ENCODE data around the gene PLSCR2.
"Not testable (repeated sequence)": the region's sequence is repeated elsewhere in the genome, so short reads cannot be mapped to it uniquely, and the experiment has no call there.

PLSCR2 gene

DNA sequence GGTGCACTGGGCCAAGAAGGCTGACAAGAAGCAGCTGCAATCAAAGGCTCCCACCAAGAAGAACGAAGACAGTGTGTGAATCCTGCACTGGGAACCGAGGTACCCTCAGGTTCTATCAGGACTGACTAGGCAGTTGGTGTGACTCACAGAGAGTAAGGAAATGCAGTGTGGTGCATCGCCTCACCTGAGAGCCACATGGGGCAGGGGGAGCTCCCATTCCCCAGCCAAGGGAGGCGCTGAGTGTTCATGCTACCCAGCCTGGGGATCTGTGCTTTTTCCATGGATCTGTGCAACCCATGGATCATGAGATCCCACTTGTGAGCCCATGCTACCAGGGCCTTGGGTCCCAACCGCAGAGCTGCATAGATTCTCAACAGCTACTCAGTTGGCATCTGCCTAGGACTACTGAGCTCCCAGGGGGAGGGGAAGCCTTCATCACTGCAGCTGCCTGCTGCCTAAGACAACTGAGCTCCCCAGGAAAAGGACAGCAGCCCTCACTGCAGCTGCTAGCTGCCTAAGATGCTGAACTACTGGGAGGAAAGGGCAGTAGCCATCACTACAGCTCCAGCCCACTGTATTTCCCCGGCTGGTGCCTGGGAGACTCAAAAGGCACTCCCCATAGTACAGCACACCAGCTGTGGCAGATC is 6.9 kb upstream of the PLSCR2 start:
- DNase-seq: no peak

DNA sequence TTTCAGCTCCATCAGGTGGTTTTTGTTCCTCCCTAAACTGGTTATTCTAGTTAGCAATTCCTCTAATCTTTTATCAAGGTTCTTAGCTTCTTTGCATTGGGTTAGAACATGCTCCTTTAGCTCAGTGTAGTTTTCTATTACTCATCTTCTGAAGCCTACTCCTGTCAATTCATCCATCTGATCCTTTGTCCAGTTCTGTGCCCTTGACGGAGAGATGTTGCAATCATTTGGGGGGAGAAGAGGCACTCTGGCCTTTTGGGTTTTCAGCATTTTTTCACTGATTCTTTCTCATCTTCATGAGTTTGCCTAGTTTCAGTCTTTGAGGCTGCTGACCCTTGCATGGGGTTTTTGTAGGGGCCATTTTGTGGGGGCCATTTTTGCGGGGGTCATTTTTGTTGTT is 5.6 kb upstream of the PLSCR2 start:
- not testable (repeated sequence) for DNase-seq

DNA sequence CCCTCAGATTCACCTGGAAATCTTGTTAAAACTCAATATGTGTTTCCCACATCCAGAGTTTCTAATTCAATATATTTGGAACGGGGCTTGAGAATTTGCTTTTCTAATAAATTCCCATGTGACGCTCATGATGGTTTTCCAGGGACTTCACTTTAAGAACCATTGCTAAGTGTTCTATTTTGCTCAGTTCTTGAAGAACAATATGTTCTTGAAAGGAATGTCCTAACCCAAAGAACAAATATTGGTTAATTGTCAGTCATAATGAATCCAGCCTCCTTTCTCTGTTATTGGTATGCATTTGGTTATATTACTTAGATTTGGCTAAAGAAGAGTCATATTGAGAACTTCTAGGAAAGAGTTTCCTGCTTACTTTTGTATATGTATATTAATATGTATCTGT is 4.4 kb upstream of the PLSCR2 start:
- DNase-seq: no peak

DNA sequence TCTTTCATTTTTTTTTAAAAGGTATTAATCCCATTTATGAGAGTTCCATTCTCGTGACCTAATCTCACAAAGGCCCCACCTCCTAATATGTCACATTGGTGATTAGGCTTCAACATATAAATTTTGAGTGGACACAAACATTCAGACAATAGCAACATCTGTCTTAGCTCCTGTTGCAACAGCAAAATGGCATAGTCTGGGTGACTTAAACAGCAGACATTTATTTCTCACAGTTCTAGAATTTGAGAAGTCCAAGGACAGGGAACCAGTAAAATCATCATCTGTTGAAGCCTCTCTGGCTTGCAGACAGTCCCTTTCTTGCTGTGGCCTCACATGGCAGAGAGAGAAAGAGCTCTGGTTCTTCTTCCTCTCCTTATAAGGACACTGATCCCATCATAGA is 3.2 kb upstream of the PLSCR2 start:
- no peak for DNase-seq

DNA sequence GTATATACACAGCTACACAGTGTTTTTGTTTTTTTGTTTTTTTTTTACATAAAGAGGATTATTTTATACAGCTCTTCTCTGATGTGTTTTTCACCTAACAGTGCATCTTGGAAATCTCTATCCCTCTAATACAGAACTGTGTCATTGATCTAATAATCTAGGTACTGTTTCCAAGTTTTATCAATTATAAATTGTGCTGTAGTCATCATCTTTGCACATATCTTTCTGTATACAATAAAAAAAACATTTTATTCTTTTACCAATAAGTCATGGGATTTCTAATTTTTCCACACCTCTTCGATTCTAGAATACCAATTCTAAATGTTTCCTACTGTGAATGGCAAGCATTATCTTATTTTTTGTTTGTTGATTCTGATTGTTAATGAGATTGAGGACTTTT is 1.7 kb upstream of the PLSCR2 start:
- DNase-seq: no peak

DNA sequence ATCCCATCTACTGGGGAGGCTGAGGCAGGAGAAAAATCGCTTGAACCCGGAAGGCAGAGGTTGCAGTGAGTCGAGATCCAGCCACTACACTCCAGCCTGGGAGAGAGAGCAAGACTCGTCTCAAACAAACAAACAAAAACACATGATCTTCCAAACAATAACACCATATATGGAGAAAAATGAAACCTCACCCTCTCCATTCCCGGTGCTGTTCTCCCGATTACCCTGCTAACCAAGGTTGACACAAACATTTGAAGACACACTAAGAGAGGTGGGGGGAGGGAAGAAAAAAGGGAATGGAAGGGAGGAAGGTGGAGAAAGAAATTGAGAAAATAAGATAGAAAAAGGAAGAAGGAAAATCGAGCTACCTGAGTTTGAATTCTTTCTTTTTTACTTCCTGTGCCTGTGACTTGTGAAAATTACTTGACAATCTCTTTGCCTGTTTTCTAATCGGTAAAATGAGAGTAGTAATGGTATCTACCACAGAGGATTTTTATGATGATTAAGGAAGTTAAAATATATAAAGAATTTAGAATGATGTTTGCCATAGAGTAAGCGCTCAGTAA is 1.1 kb upstream of the PLSCR2 start:
- DNase-seq: no peak

DNA sequence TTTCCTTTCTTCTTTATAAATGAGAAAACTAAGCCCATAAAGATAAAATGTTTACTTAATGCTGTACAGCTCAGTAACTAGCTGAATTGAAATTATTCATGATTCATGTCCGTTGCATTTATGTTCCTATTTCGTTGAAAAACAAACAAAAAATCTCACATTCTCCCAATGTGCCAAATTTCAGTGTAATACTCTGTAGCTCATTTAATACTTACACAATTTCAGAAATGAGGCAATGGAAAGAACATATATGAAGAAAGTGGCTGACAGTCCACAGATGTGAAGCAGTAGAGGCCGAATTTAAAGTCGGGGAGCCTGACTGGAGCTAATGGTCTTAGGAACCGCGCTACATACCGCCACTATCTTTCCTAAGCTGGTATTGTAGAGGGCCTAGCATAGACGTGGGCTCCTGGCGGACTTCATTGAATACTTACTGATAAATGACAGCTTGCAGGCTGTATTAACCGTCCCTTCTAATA is 651 bp downstream of the PLSCR2 start:
- no peak for DNase-seq

DNA sequence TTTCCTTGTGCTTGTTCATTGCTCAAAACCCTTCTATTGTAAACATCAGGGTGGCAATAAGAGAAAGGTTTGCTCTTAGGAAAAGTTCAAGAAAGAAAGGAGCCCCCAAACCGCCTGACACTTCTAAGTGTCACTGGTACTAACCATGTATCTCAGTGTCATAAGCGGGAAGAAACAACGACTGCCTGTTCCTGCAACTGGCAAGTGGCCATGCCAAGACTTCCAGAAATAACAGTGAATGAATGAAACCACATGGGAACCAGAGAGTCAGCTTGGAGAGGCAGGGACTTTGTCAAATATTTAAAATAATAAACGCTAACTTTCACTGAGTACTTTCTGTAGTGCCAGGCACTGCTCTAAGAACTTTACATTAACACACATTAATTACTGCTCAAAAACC is 1.1 kb downstream of the PLSCR2 start:
- DNase-seq: no peak

DNA sequence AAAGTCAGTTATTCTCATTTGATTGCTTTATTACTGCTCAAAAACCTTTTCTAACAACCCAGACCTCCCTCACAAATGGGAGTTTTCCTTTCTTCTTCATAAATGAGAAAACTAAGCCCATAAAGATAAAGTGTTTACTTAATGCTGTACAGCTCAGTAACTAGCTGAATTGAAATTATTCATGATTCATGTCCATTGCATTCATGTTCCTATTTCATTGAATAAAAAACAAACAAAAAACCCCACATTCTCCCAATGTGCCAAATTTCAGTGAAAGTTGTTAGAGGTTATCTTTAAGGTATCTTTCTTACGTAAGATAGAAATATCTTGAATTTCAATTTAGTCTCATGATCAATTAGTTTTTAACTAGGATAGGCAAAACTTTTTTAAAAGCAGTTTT is 2.8 kb downstream of the PLSCR2 start:
- DNase-seq: no peak

DNA sequence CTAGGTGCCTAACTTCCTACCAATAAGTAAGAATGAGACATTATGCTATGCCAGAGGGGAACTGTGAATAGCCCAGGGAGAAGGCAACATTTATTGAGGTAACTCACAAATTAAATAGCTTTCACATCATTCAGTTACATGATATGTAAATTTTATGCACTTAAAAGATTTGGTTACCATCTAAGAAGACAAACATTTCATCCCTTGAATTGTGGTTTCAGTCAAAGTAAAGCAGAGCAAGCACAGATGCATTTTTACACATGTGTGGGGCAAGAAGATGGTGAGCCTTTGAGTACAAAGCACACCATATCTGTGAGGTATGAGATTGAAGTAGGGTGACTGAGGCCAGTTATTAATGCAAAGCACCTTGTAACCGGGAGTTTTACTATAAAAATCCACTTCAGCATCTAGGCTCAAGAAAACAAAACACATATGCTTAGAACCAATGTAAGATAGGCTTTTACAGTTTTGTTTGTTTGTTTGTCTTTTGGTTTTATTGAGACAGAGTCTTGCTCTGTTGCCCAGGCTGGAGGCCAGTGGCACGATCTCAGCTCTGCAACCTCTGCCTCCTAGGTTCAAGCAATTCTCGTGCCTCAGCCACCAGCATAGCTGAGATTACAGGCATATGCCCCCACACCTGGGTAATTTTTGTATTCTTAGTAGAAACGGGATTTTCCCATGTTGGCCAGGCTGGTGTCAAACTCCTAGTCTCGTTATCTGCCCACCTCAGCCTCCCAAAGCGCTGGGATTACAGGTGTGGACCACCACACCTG is 3.5 kb downstream of the PLSCR2 start:
- no peak for DNase-seq

DNA sequence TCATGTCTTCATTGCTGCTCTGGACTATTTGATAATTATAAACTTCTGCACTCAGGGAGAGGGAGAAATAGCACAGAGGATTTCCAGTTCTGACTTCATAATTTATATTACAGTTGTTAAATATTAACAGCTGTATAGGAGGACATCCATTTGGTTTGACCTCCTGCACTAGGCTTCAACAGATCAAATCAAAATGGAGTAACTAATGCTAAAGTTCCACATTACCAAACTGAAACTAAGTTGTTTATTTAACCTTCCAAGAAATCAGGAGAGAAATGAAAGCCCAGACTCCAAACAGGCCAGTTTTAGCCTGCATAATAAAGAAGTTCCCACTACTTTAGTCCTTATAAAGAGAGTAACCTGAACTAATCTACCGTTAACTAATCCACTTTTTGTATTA is 4.6 kb downstream of the PLSCR2 start:
- DNase-seq: no peak

DNA sequence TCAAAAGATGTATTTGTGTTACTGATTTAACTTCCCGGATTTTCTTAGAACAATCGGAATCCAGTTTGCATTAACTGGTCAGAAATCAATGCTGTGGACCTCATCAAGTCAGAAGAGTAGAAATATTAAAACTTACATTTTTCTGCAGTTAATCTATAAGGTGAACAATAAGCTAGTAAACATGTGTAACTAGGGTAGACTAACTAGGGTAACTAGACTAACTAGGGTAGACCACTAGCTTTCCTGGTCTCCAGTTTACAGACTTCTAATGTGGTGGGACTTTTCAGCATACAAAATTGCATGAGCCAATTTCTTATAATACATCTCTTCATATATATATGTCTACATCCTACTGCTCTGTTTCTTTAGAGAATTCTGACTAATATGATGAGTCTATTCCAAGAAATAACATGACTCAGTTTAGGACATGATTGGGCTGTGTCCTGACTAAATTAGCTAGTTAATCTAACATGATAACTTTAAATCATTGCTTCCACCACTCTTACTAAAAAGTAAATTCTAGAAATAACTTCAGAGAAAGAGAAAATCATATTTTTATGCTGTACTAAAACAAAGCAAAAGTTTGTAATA is 5.3 kb downstream of the PLSCR2 start:
- DNase-seq: no peak

DNA sequence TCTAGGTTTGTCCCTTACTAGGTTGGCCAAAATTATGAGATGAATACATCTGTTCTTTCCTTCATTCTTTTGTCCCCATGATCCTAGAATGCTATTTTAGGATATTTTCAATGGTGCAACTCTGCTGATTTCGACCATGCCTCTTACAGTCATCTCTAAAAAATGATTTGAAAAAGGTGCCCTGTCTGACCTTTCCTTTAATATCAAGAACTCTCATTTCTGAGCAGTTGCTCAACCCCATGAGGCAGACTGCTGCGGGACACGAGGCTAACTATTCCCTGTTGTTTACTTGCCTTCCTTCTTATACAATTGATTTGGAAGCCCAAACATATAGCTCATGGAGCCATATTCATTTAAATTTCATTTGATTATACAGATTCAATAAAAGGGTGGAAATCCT is 14.6 kb downstream of the PLSCR2 start:
- DNase-seq: no peak

DNA sequence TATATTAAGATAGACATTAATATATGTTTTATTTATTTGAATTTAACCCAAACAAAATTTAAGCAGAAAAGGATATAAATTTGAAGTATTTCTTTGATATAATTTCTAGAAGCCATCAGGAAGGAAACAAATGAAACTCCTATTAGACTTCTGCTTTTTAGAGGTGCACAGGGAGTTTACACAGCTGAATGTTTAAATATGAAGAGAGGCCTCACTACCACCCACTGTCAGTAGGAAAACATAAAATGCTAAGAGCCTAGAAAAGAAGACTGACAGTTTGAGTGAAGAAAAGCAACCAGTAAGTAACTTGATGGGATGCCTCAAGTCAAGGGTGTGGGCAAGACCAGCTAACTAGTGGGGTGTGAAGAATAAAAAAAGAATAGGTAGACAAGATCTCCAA is 19.7 kb downstream of the PLSCR2 start:
- no peak for DNase-seq

DNA sequence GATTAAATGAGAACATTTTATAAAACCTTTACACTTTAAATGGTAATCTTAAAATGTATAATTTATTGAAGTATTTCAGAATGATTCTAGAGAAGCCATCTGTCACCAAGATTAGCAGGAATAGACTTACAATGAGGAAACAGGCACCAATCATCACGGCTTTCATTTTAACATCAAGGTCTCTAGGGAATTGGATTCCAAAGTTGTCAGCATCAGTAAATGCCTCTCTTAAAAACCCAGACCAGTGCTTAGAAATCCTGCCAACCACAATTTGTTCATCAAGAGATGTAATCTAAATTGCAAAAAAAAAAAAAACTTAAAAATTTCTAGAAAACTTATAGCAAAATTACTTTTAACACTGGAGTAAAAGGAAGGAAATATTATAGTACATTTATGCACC is 20.3 kb downstream of the PLSCR2 start:
- DNase-seq: no peak

DNA sequence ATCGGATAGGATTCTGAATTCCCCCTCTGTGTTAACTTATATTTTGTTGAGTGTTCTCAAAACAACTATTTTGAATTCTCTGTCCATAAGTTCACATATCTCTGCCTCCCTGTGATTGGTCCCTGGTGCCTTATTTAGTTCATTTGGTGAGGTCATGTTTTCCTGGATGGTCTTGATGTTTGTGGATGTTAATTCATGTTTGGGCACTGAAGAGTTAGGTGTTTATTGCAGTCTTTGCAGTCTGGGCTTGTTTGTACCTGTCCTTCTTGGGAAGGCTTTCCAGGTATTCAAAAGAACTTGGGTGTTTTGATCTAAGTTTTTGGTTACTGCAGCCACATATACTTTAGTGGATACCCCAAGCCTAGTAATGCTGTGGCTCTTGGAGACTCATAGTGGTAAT is 23.3 kb downstream of the PLSCR2 start:
- DNase-seq: no peak

DNA sequence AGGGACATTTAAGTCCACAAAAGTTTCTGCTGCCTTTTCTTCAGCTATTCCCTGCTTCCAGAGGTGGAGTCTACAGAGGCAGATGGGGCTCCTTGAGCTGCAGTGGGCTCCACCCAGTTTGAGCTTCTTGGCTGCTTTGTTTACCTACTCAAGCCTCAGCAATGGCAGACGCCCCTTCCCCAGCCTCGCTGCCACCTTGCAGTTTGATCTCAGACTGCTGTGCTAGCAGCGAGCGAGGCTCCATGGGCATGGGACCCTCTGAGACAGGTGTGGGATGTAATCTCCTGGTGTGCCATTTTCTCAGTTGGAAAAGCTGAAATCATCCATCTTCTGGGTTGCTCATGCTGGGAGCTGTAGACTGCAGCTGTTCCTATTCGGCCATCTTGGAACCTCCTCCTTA is 29.1 kb downstream of the PLSCR2 start:
- DNase-seq: not testable (repeated sequence)

DNA sequence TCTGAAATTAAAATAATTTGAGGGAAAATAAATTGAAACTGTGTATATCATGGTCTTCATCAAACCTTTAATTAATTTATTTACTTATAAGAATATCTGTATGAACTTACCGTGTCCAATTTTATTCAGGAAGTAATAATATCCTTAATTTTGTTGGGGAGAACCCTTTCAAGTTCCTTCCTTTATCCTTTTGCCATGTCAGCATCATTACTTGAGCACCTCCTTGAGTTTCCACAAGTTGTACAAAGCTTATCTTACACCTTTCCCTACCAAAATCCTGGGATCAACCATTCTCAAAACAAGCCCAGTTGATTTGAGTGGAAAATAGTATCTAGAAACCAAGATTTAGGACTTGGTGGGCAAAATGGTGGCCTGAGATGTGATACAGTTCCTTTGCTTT is 37.3 kb downstream of the PLSCR2 start:
- no peak for DNase-seq

DNA sequence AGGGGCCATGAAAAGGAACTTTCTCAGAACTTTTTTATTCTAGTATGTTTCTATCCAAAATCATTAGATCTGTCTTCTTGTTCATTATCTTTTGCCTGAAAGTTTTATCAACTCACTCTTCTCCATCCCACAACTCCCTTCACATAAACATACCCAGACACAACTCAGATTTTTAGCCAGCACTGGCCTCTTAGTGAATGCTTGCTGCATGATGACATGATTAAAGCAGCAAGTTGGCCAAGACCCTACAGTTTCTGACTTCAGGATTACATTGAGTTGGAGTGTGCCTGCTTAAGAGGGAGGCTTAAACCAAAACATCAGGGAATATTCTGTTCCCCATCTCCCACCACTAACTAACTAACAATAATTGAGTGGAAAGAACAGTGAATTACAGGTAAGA is 38.1 kb downstream of the PLSCR2 start:
- DNase-seq: no peak

DNA sequence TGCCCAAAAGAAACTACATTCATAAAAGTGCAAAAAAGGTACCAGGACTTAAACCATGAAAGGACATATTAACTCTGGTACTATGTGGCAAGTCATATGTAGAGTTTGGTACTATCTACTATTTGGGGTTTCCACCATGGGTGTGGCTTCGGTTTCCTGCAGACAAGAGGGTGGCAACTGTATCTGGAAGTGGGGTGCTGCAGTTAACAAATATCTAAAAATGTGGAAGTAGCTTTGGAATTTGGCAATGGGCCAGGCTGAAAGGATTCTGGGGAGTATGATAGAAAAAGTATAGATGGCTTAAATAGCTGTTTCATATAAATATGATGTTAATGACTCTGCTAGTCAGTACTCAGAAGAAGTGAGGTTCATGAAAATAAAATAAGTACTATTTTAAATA is 44.0 kb downstream of the PLSCR2 start:
- DNase-seq: no peak

DNA sequence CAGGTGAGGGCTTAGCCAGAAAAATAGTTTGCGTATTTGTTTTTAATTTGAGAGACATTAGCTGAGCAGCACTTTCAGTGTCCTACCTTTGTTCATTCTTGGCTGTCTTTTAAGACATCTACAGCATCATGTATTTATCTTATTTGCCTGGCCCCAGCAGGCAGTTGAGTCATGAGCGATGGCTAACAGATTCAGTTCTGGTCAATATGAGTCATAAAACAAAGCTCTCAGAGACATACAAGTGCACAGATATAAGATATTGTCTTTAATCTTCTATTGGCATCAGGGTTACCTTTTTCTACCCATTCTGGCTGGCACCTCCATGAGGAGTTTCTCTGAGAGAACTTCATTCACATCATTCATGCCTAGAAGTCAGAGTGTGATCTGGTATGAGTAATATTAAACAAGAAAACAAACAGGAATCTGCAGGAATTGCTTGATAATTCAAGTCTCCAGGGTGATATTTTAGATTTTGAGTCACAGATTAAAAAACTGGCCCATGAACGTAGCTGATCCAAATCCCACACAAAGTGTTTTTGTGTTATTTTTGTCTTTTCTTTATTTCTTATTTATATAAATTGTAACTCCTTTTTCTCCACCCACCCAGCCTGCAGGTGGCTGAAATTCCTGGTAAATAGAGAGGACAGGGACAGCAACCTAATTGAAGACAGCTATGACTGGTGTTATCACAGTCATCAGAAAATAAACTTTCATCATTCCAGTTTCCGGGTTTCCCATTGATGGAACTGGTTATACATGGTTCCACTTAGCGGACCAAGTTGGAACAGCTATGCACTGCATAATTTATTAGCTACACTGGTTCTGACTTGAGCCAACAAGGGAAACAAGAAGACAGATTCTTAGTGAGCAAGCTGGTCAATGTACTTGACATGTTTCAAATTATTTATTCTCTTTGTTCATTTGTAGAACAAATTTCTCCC is 47.3 kb downstream of the PLSCR2 start:
- DNase-seq: no peak

DNA sequence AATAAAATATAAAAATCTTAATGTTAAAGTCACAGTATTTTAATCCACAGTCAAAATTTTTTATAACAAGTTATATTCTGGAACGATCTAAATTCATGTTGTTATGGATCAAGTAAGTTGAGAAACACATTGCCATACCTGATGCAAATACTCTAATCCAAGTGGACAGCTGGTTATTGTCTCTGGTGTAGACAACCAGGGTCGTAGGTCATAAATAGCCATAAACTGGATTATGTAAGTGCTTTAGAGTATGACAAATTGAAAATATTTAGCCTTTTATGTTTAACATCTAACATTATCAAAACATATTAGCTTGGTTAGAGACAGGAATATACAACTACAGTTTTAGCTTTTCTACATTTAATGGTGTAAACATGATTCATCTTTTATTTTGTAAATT is 53.0 kb downstream of the PLSCR2 start:
- no peak for DNase-seq

DNA sequence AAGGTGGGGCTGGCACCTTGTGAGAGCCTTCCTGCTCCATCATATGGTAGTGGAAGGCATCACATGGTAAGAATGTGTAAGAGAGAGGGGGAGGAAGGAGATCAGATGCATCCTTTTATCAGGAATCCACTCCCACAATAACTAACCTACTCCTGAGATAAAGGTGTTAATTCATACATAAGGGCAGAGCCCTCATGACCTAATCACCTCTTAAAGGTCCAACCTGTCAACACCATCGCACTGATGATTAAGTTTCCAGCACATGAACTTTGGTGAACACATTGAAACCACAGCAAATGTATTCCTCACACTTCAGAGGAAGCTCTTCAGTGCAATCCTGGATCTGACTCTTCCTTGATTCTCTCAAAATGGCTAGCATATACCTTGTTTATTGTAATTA is 55.4 kb downstream of the PLSCR2 start:
- DNase-seq: no peak
